ENCODE measurements around the gene SEC11A.

Gene SEC11A

GRCh38 chr15:84629033-84629432 is 86.9 kb downstream of the SEC11A start:
- no peak for FAIRE-seq
- TF ChIP-seq POLR2A (IDR thresholded peaks at IDR 0.05; ENCODE audit: low read depth, low read length) (no peak), POLR2AphosphoS5 (IDR thresholded peaks at IDR 0.05; ENCODE audit: low read depth, low read length) (no peak), TAF1 (IDR thresholded peaks at IDR 0.05; ENCODE audit: borderline replicate concordance, low read depth, low read length) (no peak)
- DNase-seq (ENCODE audit: insufficient read length), result no peak

- no peak for TF ChIP-seq POLR2AphosphoS5 (IDR thresholded peaks at IDR 0.05; ENCODE audit: low read depth, low read length)
- no peak for TF ChIP-seq POLR2A (IDR thresholded peaks at IDR 0.05; ENCODE audit: low read depth, low read length)
- TF ChIP-seq TAF1 (IDR thresholded peaks at IDR 0.05; ENCODE audit: borderline replicate concordance, low read depth, low read length), result no peak
- FAIRE-seq (no peak), DNase-seq (ENCODE audit: insufficient read length) (no peak)
Observed at GRCh38 chr15:84625123-84625522, 90.8 kb downstream of the SEC11A start.

GRCh38 chr15:84624359-84624758 is 91.6 kb downstream of the SEC11A start:
- TF ChIP-seq POLR2A (IDR thresholded peaks at IDR 0.05; ENCODE audit: low read depth, low read length) (no peak), TAF1 (IDR thresholded peaks at IDR 0.05; ENCODE audit: borderline replicate concordance, low read depth, low read length) (no peak), POLR2AphosphoS5 (IDR thresholded peaks at IDR 0.05; ENCODE audit: low read depth, low read length) (no peak)
- DNase-seq (ENCODE audit: insufficient read length) (no peak), FAIRE-seq (no peak)

GRCh38 chr15:84621358-84621979 is 94.5 kb downstream of the SEC11A start:
- no peak for FAIRE-seq
- no peak for DNase-seq (ENCODE audit: insufficient read length)
- no peak for TF ChIP-seq TAF1 (IDR thresholded peaks at IDR 0.05; ENCODE audit: borderline replicate concordance, low read depth, low read length)
- no peak for TF ChIP-seq POLR2A (IDR thresholded peaks at IDR 0.05; ENCODE audit: low read depth, low read length)
- TF ChIP-seq POLR2AphosphoS5 (IDR thresholded peaks at IDR 0.05; ENCODE audit: low read depth, low read length), result no peak

- TF ChIP-seq POLR2A (IDR thresholded peaks at IDR 0.05; ENCODE audit: low read depth, low read length) (no peak), POLR2AphosphoS5 (IDR thresholded peaks at IDR 0.05; ENCODE audit: low read depth, low read length) (no peak), TAF1 (IDR thresholded peaks at IDR 0.05; ENCODE audit: borderline replicate concordance, low read depth, low read length) (no peak)
- FAIRE-seq (no peak), DNase-seq (ENCODE audit: insufficient read length) (no peak)
Observed at GRCh38 chr15:84620626-84621025, 95.3 kb downstream of the SEC11A start.
